GM23338 (cell line): ENCODE measurements around the gene ATIC.

Experiments
- CTCF ChIP-seq, 2 experiments: fragments of 200-600 bp in 1 of 2; sonication (generic) in 1 of 2; conservative IDR thresholded peaks; 2 replicates each; pipeline versions ENCODE4 v1.5.1 to v1.6.1; 2016 to 2017; ENCODE audit warnings: antibody characterized with exemption in 2 of 2, low read depth in 2 of 2, mild to moderate bottlenecking in 2 of 2, moderate library complexity in 1 of 2
- EZH2 ChIP-seq: fragments of 200-600 bp; sonication (generic); IDR thresholded peaks from one replicate; pipeline ENCODE4 v1.8.0; 2017; ENCODE audit warnings: antibody characterized with exemption, mild to moderate bottlenecking, low read depth; ENCODE audit not compliant: unreplicated experiment
- POLR2AphosphoS5 ChIP-seq: IDR thresholded peaks from 2 replicates; pipeline ENCODE4 v1.6.1; 2016; ENCODE audit warnings: antibody characterized with exemption, low read depth
- REST ChIP-seq: IDR thresholded peaks from one replicate; pipeline ENCODE4 v1.6.1; 2018; ENCODE audit warnings: antibody characterized with exemption; ENCODE audit not compliant: unreplicated experiment

- TF ChIP-seq CTCF (conservative IDR thresholded peaks at IDR 0.05; ENCODE audit: low read depth in 2 of 2) = no peak
- TF ChIP-seq EZH2 = no peak
- TF ChIP-seq POLR2AphosphoS5 = no peak
- no peak for TF ChIP-seq REST
These were observed 57.4 kb downstream of the ATIC start for GRCh38 chr2:215369181-215369760.
